ENCODE data around the gene DMRT2.

The DMRT2 gene

DNA sequence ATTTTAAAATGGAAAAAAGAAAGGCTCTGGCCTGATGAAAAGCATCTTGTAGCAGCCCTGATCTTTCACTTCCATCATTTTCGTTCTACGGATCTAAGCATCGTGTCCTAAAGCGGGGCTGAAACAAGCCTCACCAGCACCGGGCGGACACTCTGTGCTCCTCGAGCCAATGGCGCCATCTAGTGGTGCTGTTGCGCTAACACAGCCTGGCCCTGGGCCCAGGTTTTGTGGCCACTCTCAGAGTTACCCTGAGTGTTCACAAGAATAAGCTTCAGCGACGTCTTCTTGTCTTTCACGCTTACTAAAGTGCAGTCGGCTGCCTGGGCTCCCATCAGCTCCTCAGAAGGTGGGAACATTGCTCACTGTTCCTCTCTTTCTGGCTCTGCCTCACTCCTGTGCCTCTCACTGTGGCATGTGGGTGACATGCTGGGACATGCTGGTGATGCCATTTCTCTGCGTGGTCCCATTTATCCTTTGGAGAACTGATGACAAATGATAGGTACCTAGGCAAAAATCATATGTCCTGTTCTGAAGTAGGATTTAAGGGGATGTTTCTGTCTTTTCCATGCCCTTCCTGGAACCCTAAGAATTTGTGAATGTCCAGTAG lies 41.0 kb upstream of the DMRT2 start:
- DNase-seq (ENCODE audit: low read depth), result peak; percentile 76
- TF ChIP-seq, protein P1, sequence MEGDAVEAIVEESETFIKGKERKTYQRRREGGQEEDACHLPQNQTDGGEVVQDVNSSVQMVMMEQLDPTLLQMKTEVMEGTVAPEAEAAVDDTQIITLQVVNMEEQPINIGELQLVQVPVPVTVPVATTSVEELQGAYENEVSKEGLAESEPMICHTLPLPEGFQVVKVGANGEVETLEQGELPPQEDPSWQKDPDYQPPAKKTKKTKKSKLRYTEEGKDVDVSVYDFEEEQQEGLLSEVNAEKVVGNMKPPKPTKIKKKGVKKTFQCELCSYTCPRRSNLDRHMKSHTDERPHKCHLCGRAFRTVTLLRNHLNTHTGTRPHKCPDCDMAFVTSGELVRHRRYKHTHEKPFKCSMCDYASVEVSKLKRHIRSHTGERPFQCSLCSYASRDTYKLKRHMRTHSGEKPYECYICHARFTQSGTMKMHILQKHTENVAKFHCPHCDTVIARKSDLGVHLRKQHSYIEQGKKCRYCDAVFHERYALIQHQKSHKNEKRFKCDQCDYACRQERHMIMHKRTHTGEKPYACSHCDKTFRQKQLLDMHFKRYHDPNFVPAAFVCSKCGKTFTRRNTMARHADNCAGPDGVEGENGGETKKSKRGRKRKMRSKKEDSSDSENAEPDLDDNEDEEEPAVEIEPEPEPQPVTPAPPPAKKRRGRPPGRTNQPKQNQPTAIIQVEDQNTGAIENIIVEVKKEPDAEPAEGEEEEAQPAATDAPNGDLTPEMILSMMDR (IDR thresholded peaks at IDR 0.05; ENCODE audit: insufficient read depth, low read depth, low read length, missing control alignments), result peak; percentile 98
- H3K4me3 ChIP-seq (ENCODE audit: low read length), result no peak overlapping the region

- DNase-seq (ENCODE audit: low read depth), result no peak
- no peak overlapping the region for H3K4me3 ChIP-seq (ENCODE audit: low read length)
- TF ChIP-seq, protein P1 (IDR thresholded peaks at IDR 0.05; ENCODE audit: insufficient read depth, low read depth, low read length, missing control alignments), result no peak
Measured at GRCh38 chr9:1013021-1013420, 37.1 kb upstream of the DMRT2 start.

- TF ChIP-seq, protein P1 (IDR thresholded peaks at IDR 0.05; ENCODE audit: insufficient read depth, low read depth, low read length, missing control alignments), result no peak
- no peak for DNase-seq (ENCODE audit: low read depth)
- no peak overlapping the region for H3K4me3 ChIP-seq (ENCODE audit: low read length)
Measured at GRCh38 chr9:1014225-1014624, 35.9 kb upstream of the DMRT2 start.

GRCh38 chr9:1014640-1015039 lies 35.5 kb upstream of the DMRT2 start:
- H3K4me3 ChIP-seq (ENCODE audit: low read length), result no peak overlapping the region
- TF ChIP-seq, protein P1 (IDR thresholded peaks at IDR 0.05; ENCODE audit: insufficient read depth, low read depth, low read length, missing control alignments), result no peak
- DNase-seq (ENCODE audit: low read depth), result no peak

- peak; percentile 59 for DNase-seq (ENCODE audit: low read depth)
- TF ChIP-seq, protein P1 (IDR thresholded peaks at IDR 0.05; ENCODE audit: insufficient read depth, low read depth, low read length, missing control alignments), result peak; percentile 67
- no peak overlapping the region for H3K4me3 ChIP-seq (ENCODE audit: low read length)
Measured at GRCh38 chr9:1018121-1018520, 32.0 kb upstream of the DMRT2 start.

GRCh38 chr9:1024112-1024511 lies 26.0 kb upstream of the DMRT2 start:
- H3K4me3 ChIP-seq (ENCODE audit: low read length), result no peak overlapping the region
- DNase-seq (ENCODE audit: low read depth), result peak; percentile 64
- TF ChIP-seq, protein P1 (IDR thresholded peaks at IDR 0.05; ENCODE audit: insufficient read depth, low read depth, low read length, missing control alignments), result no peak

DNA sequence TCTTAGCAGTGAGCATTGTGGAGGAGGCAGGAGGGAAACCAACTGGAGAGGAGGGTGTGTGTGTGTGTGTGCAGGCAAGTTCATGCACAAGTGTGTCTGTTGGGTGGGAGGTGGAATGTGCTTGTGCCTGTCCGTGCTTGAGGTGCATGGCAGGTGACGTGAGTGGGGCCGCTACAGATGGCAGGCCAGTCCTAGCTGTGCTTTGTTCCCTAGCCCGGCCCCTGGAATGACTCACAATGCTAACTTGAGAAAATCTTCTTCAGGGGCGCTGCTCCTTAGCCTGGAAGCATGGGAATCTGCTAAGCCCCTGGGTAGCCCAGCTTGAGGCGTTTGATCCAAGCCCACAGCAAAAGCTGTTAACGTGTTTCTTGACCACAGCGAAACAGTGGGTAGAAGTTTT lies 25.0 kb upstream of the DMRT2 start:
- no peak overlapping the region for H3K4me3 ChIP-seq (ENCODE audit: low read length)
- peak; percentile 76 for DNase-seq (ENCODE audit: low read depth)
- TF ChIP-seq, protein P1 (IDR thresholded peaks at IDR 0.05; ENCODE audit: insufficient read depth, low read depth, low read length, missing control alignments), result no peak

Data from epithelial cell of esophagus (primary cell).